K562 (cell line): ENCODE measurements around the gene JRKL. TPM values are rescaled to one million over a fixed set of nuclear protein-coding genes. Genes with fewer than 3 reads are reported as not detected.
A peak's percentile ranks its signal among the peaks of the same experiment; 100 is the strongest.

ENCODE experiments used
- ATF2 ChIP-seq: sonication (generic); formaldehyde crosslinking; IDR thresholded peaks from 2 replicates; pipeline ENCODE4 v1.8.1; 2022; ENCODE audit warnings: missing genetic modification reagents
- EGR1 ChIP-seq: fragments of 450-650 bp; conservative IDR thresholded peaks from 2 replicates; pipeline ENCODE4 v1.6.1; 2017; ENCODE audit warnings: mild to moderate bottlenecking
- ESRRB ChIP-seq: fragments of 250-450 bp; sonication (Bioruptor Pico); IDR thresholded peaks from 2 replicates; pipeline ENCODE4 v1.5.0; 2020; ENCODE audit warnings: mild to moderate bottlenecking, moderate library complexity, borderline replicate concordance
- HDAC2 ChIP-seq: fragments of 450-650 bp; IDR thresholded peaks from 2 replicates; pipeline ENCODE4 v1.6.1; 2016; ENCODE audit warnings: mild to moderate bottlenecking
- IRF9 ChIP-seq: fragments of 450-650 bp; IDR thresholded peaks from 2 replicates; pipeline ENCODE4 v1.6.1; 2016; ENCODE audit warnings: missing biosample characterization, missing genetic modification characterization
- MYC ChIP-seq, 2 experiments: fragments of 250-450 bp in 1 of 2; sonication (Bioruptor Pico) in 1 of 2; IDR thresholded peaks; 2 replicates each; pipeline versions ENCODE4 v1.5.1 to v1.6.1; 2012 to 2021; ENCODE audit warnings: low read depth in 2 of 2, borderline replicate concordance in 1 of 2, improper control_type of control experiment in 1 of 2, low read length in 1 of 2, mild to moderate bottlenecking in 1 of 2, moderate library complexity in 1 of 2
- PATZ1 ChIP-seq: fragments of 250-450 bp; sonication (Bioruptor Pico); IDR thresholded peaks from 2 replicates; pipeline ENCODE4 v1.5.0; 2020; ENCODE audit warnings: mild to moderate bottlenecking, borderline replicate concordance
- RREB1 ChIP-seq: fragments of 250-450 bp; sonication (Bioruptor Pico); IDR thresholded peaks from 2 replicates; pipeline ENCODE4 v1.4.0; 2020
- SAP30 ChIP-seq: fragments of 200-600 bp; sonication (generic); IDR thresholded peaks from 2 replicates; pipeline ENCODE4 v1.6.1; 2012; ENCODE audit warnings: borderline replicate concordance, low read depth, mild to moderate bottlenecking, moderate library complexity, low read length, control low read depth, inconsistent platforms; ENCODE audit not compliant: insufficient read depth, poor library complexity, severe bottlenecking
- SMARCA4 ChIP-seq: fragments of 450-650 bp; IDR thresholded peaks from 2 replicates; pipeline ENCODE4 v1.6.1; 2016
- TAF1 ChIP-seq: IDR thresholded peaks from 2 replicates; pipeline ENCODE4 v1.6.1; 2011; ENCODE audit warnings: mild to moderate bottlenecking, low read length, moderate library complexity; ENCODE audit not compliant: insufficient read depth, control insufficient read depth, severe bottlenecking; ENCODE audit errors: extremely low read depth
- ZBTB7A ChIP-seq: IDR thresholded peaks from 2 replicates; pipeline ENCODE4 v1.6.1; 2011; ENCODE audit warnings: low read depth, mild to moderate bottlenecking, low read length, moderate library complexity, borderline replicate concordance; ENCODE audit not compliant: control insufficient read depth
- ZNF143 ChIP-seq: sonication (generic); formaldehyde crosslinking; IDR thresholded peaks from 2 replicates; pipeline ENCODE4 v1.9.0; 2022; ENCODE audit warnings: mild to moderate bottlenecking, missing genetic modification reagents
- ZNF785 ChIP-seq: fragments of 250-450 bp; sonication (Bioruptor Pico); IDR thresholded peaks from 2 replicates; pipeline ENCODE4 v1.4.0; 2020; ENCODE audit warnings: mild to moderate bottlenecking
- polyA plus RNA-seq, 8 experiments: library from polyadenylated mRNA; depleted of rRNA in 4 of 8; stranded (reverse) in 5 of 8; unstranded in 3 of 8; fragments of >200 nt; fragmentation: Nextera tagmentation in 2 of 8; fragmentation: Illumina TruSeq in 1 of 8; extraction: Ambion mirVana in 2 of 8; extraction: Trizol in 1 of 8; gene quantifications; 2 replicates each; pipeline versions ENCODE4 v1.2.1 to v1.2.3, GENCODE V29; 2011 to 2014; ENCODE audit warnings: inconsistent platforms in 1 of 8, missing spikeins in 1 of 8
- total RNA-seq, 7 experiments: library from RNA; depleted of rRNA in 6 of 7; stranded (reverse); fragments of >200 nt in 6 of 7; fragmentation: Illumina TruSeq in 2 of 7; extraction: Trizol in 2 of 7; gene quantifications; 2 replicates each; pipeline versions ENCODE4 v1.2.1 to v1.2.3, GENCODE V29; 2011 to 2021; ENCODE audit warnings: low replicate concordance in 1 of 7

JRKL gene
- total and polyA plus RNA-seq, 9 of the 15 experiments (the other 6 are each of a cell fraction or from before 2014, with no cell fraction given) = 4.5 to 14.8 (median 8.5) TPM

GRCh38 chr11:96341211-96342013 is 48.4 kb upstream of the JRKL start (continued):
- TF ChIP-seq IRF9 (tag) (no peak), MYC (IDR thresholded peaks at IDR 0.05; ENCODE audit: low read depth, low read length) (peak; percentile 50), MYC (CRISPR knock-in tag; IDR thresholded peaks at IDR 0.05; ENCODE audit: borderline replicate concordance, low read depth) (no peak), ZBTB7A (peak; percentile 94), RREB1 (CRISPR knock-in tag) (0 out of 2 replicates have a peak, but pooled peaks have one; percentile 12), TAF1 (peak; percentile 67), HDAC2 (peak; percentile 19; the same call in 1 of the 2 replicates), PATZ1 (no peak), ZNF143 (CRISPR knock-in tag) (0 out of 2 replicates have a peak, but pooled peaks have one; percentile 11), ESRRB (CRISPR knock-in tag) (no peak), ATF2 (CRISPR knock-in tag) (no peak), ZNF785 (CRISPR knock-in tag) (no peak), SMARCA4 (0 out of 2 replicates have a peak, but pooled peaks have one; percentile 11), EGR1 (peak; percentile 80), SAP30 (no peak)
